NCI-H2227 (cell line): ENCODE results near the gene RTBDN.

Experiments
- DNase-seq: peaks from one replicate; lab custom pipeline; 2025; ENCODE audit not compliant: unreplicated experiment; lab: John Stamatoyannopoulos, UW

RTBDN gene

DNA sequence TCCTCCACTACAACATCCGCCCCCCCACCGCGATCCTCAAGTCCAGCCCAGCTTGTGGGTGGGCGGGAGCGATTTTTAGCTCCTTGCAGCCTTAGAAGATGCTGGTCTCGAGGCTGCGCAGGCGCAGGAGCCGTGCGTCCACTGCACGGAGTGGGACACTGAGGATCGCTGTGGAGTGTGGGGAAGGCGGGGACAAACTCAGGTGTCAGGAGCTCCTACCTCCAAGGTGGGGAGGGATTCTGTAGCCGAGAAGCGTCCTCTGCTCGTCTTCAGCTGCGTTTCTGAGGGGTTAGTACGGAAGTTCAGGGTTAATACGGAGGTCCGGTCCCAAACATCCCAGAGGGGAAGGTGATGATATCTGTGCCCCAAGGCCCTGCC is at the start of gene RTBDN:
RTBDN (minus strand) TSS at position 14 of the 378 bp plus-strand sequence. CDS start 4,600 bp downstream, outside the sequence.
- DNase-seq = peak; percentile 68

DNA sequence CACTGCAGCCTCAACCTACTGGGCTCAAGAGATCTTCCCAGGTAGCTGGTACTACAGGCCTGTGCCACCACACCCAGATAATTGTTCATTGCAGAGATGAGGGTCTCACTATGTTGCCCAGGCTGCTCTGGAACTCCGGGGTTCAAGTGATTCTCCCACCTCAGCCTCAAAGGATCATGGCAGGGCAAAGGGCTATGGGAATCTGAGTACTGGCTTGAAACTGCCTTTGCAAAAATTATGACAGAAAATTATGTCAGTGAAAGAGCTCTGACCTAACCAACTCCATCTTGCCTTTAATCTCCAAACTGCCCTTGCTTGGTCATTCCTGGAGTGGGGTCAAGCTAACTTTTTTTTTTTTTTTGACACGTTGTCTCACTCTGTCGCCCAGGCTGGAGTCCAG is 48.2 kb upstream of the RTBDN start:
- DNase-seq = no peak

DNA sequence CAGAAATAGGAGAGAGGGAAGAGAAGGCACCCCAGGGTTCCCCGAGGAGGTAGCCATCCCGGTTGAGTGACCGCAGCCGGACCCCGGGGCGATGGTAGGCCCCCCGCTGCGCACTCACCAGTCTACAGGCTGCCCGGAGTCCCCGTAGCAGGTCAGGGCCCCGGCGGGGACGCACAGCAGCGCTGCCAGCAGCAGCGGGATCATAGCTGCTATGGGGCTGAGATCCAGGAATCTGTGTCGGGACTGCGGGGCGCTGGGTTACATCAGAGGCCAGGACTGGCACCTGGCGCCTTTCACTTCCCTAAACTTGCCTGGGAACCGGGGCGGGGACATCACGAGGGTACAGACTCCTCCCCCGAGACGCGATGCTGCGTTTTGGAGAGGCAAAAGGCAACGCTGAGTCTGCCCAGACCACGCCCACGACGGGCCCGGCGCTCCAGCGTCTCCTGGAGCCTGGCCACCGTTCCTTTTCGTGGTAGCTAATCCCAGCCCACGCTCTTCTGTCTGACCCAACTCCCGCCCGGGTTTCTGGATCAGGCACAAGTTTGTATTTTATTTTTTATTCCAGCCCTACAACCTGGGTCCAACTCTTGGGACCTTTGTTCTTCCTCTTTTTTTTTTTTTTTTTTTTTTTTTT is 46.9 kb upstream of the RTBDN start, which contains the start of gene DNASE2:
DNASE2 (minus strand) TSS at position 278 of the 637 bp plus-strand sequence; CDS start at position 204, 74 bp downstream.
- DNase-seq = peak; percentile 90

DNA sequence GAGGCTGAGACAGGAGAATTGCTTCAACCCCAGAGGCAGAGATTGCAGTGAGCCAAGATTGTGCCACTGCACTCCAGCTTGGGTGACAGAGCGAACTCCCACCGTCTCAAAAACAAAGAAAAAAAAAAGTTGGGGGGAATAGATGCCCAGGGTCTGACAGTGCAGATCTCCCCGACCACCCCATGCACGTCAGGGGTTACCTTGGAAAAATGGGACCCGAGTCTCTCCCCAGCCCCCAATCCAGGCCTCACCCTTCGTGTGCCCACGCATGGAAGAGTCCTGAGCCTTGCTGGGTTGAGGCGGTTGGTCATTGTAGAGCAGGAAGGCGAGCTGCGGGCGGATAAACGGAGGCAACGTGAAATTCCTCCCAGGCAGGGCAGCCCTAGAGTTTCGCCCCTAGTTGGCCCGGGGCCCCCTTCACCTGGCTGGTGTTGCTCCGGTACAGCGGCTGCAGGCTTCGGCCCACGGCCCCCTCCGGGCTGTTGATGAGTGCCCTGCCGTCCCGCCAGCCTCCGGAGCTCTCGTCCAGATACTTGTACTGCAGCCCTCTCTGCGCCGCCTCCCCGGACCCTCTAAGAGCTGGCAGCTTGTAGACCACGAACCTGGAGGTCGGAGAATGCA is 46.3 kb upstream of the RTBDN start:
- DNase-seq = peak; percentile 43

DNA sequence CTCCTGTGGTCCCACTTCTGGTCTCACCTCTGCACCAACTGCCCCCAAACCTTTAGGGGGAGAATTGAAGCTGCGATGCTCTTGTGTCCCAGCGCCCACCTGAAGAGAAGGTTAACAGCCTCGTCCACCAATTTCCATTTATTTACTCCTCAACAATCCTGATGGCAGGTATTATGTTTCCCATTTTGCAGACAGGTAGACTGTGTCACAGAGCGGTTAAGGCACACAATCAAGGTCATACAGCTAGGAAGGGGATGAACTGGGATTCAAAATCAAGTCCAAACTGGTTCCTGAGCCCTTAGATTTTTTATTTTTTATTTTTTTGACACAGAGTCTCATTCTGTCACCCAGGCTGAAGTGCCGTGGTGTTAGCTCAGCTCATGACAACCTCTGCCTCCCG is 40.7 kb upstream of the RTBDN start:
- no peak for DNase-seq

DNA sequence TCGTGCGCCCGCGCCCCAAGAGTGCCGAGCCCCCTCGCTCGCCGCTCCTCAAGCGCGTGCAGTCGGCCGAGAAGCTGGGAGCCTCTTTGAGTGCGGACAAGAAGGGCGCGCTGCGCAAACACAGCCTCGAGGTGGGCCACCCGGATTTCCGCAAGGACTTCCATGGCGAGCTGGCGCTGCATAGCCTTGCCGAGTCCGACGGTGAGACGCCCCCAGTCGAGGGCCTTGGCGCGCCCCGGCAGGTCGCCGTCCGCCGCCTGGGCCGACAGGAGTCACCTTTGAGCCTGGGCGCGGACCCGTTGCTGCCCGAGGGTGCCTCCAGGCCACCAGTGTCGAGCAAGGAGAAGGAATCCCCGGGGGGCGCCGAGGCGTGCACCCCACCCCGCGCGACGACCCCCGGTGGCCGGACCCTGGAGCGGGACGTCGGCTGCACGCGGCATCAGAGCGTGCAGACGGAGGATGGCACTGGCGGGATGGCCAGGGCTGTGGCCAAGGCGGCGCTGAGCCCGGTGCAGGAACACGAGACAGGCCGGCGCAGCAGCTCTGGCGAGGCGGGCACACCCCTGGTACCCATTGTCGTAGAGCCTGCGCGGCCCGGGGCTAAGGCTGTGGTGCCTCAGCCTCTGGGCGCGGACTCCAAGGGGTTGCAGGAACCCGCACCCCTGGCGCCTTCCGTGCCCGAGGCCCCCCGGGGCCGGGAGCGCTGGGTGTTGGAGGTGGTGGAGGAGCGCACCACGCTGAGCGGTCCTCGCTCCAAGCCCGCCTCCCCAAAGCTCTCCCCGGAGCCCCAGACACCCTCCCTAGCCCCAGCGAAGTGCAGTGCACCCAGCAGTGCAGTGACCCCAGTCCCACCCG is 39.7 kb upstream of the RTBDN start:
- no peak for DNase-seq

DNA sequence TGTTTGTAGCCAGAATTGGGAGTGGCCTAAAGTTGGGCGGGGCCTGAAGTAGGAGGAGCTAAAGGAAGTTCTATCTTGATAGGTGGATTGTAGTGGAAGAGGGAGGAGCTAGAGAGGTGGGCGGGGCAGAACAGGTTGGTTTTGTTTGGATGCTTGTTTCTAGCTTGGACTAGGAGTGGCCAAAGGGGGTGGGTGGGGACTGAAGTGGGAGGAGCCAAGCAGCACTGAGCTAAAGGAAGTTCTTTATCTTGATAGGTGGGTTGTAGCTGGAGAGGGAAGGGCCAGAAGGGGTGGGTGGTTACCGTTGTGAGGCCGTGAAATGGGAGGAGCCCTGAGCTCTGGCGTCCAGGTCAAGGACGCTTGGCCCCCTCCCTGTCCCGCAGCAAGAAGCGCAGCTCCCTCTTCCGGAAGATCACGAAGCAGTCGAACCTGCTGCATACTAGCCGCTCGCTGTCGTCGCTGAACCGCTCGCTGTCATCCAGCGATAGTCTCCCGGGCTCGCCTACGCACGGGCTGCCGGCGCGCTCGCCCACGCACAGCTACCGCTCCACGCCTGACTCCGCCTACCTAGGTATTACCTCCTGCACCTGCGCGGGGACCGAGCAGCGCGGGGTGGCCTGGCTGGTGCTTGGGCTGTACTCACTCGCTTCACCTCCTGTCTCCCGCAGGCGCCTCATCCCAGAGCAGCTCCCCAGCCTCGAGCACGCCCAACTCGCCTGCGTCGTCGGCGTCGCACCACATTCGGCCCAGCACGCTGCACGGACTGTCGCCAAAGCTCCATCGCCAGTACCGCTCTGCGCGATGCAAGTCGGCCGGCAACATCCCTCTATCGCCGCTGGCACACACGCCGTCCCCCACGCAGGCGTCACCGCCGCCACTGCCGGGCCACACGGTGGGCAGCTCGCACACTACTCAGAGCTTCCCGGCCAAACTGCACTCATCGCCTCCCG is 38.8 kb upstream of the RTBDN start:
- DNase-seq = peak; percentile 33

DNA sequence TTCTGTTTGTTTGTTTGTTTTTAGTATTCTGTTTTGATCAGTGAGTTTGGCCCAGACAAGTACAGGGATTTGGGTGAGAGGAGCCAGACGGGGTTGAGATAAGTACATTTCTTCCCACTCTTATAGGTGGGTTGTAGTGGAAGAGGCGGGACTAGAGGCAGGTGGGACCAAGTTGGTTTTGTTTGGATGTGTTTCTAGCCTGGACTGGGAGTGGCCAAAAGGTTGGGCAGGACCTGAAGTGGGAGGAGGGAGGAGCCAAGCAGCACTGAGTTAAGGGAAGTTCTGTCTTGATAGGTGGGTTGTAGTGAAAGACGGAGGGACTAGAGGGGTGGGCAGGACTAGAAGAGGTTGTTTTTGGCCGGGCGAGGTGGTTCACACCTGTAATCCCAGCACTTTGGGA is 37.9 kb upstream of the RTBDN start:
- DNase-seq = no peak

DNA sequence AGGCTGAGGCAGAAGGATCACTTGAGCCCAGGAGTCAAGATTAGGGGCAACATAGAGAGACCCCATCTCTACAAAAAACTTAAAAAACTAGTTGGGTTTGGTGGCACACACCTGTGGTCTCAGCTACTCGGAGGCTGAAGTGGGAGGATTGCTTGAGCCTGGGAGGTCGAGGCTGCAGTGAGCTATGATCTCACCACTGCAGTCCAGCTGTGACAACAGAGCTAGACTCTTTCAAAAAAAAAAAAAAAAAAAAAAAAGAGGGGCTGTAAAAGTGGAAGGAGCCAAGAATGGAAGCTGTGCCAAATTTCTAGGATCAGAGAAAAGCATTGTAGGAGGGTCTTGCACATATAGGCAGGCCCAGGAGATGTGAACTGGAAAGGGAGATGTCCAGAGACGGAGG is 37.3 kb upstream of the RTBDN start:
- DNase-seq = no peak

DNA sequence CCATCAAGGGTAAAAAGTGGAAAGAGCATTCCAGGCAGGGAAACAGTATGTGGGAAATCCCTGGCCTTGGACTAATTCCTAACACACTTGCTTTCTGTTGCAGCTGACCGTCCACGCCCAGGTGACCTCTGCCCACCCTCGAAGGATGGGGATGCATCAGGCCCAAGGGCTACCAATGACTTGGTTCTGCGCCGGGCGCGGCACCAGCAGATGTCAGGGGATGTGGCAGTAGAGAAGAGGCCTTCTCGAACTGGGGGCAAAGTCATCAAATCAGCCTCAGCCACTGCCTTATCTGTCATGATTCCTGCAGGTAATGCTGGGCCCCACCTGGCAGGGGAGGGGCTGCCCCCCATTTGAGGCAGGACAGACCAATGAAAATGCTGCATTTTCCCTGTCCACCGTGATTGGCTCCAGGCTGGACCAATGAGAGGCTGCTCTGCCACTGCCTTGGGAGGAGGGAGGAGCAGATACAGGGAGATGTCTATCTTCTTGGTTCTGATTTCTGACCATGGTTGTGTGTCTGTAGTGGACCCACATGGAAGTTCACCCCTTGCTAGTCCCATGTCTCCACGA is 34.2 kb upstream of the RTBDN start:
- no peak for DNase-seq

DNA sequence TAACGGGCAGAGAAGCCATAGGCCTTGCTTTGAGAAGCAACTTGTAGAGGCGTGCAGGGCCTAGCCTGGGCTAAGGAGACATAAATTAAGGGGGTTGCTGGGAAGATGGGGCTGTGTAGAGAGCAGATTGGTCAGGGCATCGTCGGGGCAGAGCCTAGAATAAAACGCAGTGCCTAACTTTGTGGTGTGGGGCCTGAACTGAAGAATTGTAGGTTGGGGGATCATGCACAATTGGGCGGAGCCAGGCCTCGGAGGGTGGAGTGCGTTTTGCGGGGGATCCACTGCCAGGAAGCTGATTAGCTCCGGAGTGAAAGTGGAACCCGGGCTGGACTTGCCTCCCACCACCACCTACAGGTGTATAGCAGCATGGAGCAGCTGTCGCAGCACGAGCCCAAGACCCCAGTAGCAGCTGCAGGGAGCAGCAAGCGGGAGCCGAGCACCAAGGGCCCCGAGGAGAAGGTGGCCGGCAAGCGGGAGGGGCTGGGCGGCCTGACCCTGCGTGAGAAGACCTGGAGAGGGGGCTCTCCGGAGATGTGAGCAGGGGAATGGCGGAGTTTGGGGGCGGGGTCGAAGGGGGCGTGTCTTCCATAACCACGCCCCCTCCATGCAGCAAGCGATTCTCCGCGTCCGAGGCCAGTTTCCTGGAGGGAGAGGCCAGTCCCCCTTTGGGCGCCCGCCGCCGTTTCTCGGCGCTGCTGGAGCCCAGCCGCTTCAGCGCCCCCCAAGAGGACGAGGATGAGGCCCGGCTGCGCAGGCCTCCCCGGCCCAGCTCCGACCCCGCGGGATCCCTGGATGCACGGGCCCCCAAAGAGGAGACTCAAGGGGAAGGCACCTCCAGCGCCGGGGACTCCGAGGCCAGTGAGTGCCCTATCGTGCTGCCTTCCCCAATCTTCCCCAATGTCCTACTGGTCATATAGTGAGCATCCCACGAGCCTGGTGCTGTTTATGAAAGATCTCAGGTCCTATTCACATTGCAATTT is 33.0 kb upstream of the RTBDN start:
- DNase-seq = no peak

DNA sequence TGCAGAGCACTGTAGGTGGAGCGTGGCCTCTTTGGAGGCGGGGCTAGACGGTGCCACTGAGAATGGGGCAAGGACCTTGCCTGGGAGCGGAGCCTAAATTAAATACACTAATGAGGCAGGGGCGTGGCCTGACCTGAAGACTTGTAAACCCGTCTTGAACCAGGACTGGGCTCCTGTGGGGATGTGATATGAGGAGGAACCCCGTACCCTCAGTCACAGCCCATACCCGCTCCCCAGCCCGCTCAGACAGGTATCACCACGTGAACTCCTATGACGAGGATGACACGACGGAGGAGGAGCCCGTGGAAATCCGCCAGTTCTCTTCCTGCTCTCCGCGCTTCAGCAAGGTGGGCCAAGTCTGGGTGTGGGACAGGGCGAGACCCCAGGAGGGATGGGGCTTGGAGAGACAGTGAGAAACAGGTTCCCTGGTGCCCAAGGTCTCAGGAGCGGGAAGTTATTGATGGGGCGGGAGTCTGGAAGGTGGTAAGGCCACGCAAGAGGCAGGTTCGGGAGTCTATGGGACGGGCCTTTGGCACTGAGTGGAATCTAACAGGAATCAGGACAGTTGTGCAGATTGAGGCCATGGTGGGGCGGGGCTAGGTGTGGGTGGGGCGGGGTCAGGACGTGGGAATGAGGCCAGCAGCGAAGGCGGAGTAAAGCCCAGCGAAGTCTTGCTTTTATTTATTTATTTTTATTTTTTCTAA is 32.2 kb upstream of the RTBDN start:
- DNase-seq = no peak

DNA sequence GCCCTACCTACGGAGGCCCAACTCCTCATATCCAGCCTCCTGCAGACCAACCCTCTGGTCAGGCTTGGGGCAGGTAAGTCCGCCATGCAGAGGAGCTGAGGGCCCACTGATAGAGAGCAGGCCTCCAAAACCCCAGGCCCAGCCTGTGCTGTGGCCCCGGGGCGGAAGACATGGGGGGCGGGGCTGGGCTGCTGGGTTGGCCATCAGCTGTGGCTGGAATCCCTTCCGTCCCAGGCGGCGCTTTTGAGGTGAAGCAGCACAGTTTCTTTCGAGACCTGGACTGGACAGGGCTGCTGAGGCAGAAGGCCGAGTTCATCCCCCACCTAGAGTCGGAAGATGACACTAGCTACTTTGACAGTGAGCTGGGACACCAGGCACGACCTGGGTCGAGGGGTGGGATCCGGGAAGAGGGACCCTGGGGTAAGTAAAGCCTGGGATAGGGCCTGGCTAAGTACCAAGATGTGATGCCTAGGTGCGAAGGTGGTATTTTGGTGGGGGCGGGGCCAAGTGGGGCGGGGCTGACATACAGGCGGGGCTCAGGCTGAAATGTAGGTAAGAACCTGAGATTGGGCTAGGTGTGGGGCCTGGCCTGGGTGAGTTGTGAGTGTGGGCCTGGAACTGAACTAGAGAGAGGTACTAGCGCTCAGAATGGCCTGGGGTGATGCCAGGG is 31.5 kb upstream of the RTBDN start:
- DNase-seq = no peak

DNA sequence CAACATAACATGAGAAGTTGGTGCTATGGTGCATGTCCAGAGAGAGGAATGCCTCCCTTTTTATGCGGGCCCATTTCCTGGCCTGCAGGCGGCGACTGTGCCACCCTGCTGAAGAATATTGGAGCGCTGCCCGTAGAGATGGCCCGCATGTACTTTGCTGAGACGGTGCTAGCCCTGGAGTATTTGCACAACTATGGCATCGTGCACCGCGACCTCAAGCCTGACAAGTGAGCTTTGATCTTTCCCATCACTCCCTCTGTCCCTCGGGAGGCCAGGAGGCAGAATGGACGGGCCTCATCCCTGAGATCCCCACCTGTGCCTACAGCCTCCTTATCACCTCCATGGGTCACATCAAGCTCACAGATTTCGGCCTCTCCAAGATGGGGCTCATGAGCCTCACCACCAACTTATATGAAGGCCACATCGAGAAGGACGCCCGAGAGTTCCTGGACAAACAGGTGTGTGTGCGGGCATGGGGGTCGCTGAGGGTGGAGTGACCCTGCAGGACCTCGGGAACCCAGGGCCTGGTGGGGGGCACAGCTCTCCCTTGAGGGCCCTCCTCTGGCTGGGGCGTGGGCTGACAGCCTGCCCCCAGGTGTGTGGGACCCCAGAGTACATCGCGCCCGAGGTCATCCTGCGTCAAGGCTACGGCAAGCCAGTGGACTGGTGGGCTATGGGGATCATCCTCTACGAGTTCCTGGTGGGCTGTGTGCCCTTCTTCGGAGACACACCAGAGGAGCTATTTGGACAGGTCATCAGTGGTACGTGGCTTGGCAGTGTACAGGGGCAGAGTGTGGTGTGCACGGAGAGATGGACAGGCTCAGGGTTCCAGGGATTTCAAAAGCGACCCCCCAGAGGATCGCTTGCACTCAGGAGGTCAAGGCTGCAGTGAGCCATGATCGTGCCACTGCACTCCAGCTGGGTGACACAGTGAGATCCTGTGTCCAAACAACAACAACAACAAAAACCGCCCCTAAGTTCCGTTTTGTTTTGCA is 30.6 kb upstream of the RTBDN start:
- DNase-seq = no peak

DNA sequence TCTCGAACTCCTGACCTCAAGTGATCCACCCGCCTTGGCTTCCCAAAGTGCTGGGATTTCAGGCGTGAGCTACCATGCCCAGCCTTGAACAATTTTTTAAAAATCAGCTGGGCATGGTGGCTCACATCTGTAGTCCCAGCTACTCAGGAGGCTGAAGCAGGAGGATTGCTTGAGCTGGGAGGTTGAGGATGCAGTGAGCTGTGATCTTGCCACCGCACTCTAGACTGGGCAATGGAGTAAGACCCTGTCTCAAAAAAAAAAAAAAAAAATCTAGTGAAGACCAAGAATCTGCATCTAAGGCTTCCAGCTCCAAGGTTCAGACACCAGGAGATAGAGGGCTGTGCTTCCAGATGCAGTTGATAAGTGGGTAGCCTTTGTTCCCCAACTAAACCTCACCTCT is 29.8 kb upstream of the RTBDN start:
- no peak for DNase-seq

DNA sequence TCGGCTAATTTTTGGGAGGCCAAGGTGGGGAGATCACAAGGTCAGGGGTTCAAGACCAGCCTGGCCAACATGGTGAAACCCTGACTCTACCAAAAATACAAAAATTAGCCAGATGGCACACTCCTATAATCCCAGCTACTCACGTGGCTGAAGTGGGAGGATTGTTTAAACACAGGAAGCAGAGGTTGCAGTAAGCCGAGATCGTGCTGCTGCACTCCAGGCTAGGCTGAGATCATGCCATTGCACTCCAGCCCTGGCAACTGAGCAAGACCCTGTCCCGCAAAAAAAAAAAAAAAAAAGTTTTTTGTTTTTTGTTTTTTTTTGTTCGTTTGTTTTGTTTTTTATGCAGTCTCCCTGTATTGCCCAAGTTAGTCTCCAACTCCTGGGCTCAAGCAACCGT is 25.2 kb upstream of the RTBDN start:
- no peak for DNase-seq
